ENCODE results near the gene ALOX5.

GRCh38 chr10:45447416-45447815, 73.4 kb downstream of the ALOX5 start:
- TF ChIP-seq CTCF (IDR thresholded peaks at IDR 0.05) (no peak), POLR2A (IDR thresholded peaks at IDR 0.05) (no peak)

Data from upper lobe of left lung (tissue), 4 donors.